MM.1S (cell line): ENCODE data around the gene FBXO47.

Experiments
- DNase-seq: peaks from one replicate; pipeline ENCODE4 v3.0.0-alpha.2; 2015
- H2AFZ ChIP-seq: fragments of 300-600 bp; sonication (generic); 2 replicates; pipeline ENCODE4 v1.6.0; 2016; ENCODE audit warnings: antibody characterized with exemption, low read length
- H3F3A ChIP-seq: fragments of 300-600 bp; sonication (generic); 2 replicates; pipeline ENCODE4 v1.6.1; 2016; ENCODE audit warnings: mild to moderate bottlenecking, antibody characterized with exemption, low read length, moderate library complexity, mixed read lengths; ENCODE audit not compliant: insufficient read depth
- H3K27ac ChIP-seq: fragments of 300-600 bp; sonication (generic); 2 replicates; pipeline ENCODE4 v1.5.1; 2016; ENCODE audit warnings: mild to moderate bottlenecking, low read length
- H3K27me3 ChIP-seq: fragments of 300-600 bp; sonication (generic); replicated peaks from 2 replicates; pipeline ENCODE4 v1.6.0; 2016; ENCODE audit warnings: low read length; ENCODE audit not compliant: insufficient read depth
- H3K36me3 ChIP-seq: fragments of 300-600 bp; sonication (generic); replicated peaks from 2 replicates; pipeline ENCODE4 v1.6.1; 2016; ENCODE audit warnings: mild to moderate bottlenecking, low read length, mixed read lengths; ENCODE audit not compliant: insufficient read depth
- H3K4me1 ChIP-seq: fragments of 300-600 bp; sonication (generic); 2 replicates; pipeline ENCODE4 v1.6.1; 2016; ENCODE audit warnings: low read length, mixed read lengths
- H3K4me2 ChIP-seq: fragments of 300-600 bp; sonication (generic); 2 replicates; pipeline ENCODE4 v1.6.0; 2016; ENCODE audit warnings: low read depth, low read length
- H3K4me3 ChIP-seq: fragments of 300-600 bp; sonication (generic); 2 replicates; pipeline ENCODE4 v1.5.1; 2016; ENCODE audit warnings: low read length, mixed read lengths
- H3K79me2 ChIP-seq: fragments of 300-600 bp; sonication (generic); 2 replicates; pipeline ENCODE4 v1.6.1; 2016; ENCODE audit warnings: mixed run types, low read length, mixed read lengths
- H3K9ac ChIP-seq: fragments of 300-600 bp; sonication (generic); 2 replicates; pipeline ENCODE4 v1.6.1; 2016; ENCODE audit warnings: low read length, mixed read lengths
- H3K9me2 ChIP-seq: fragments of 300-600 bp; sonication (generic); replicated peaks from 2 replicates; pipeline ENCODE4 v1.6.1; 2016; ENCODE audit warnings: mild to moderate bottlenecking, low read length, mixed read lengths; ENCODE audit not compliant: insufficient read depth
- H3K9me3 ChIP-seq: fragments of 300-600 bp; sonication (generic); replicated peaks from 2 replicates; pipeline ENCODE4 v1.6.1; 2016; ENCODE audit warnings: mild to moderate bottlenecking, low read length, mixed read lengths; ENCODE audit not compliant: insufficient read depth
- H4K20me1 ChIP-seq: fragments of 300-600 bp; sonication (generic); 2 replicates; pipeline ENCODE4 v1.6.1; 2016; ENCODE audit warnings: mild to moderate bottlenecking, low read length, moderate library complexity, mixed read lengths; ENCODE audit not compliant: insufficient read depth
- CTCF ChIP-seq: fragments of 300-600 bp; sonication (generic); IDR thresholded peaks from 2 replicates; pipeline ENCODE4 v1.5.1; 2016; ENCODE audit warnings: antibody characterized with exemption, low read length, mixed read lengths
- EZH2 ChIP-seq: fragments of 300-600 bp; sonication (generic); optimal IDR thresholded peaks from 2 replicates; pipeline ENCODE3; 2017; ENCODE audit warnings: low read depth, mild to moderate bottlenecking, antibody characterized with exemption, low read length, mixed read lengths
- EZH2phosphoT487 ChIP-seq: fragments of 300-600 bp; sonication (generic); IDR thresholded peaks from 2 replicates; pipeline ENCODE4 v1.6.1; 2018; ENCODE audit warnings: antibody characterized with exemption, low read length

Gene FBXO47

GRCh38 chr17:38894276-38894675 is 72.9 kb downstream of the FBXO47 start:
- no peaks in the 10 kb centered on the region for H4K20me1 ChIP-seq
- H3K79me2 ChIP-seq, result peaks cover 31% of the 10 kb centered on the region
- DNase-seq, result no peak
- H3K27ac ChIP-seq, result no peak overlapping the region
- H3K9ac ChIP-seq, result no peak overlapping the region
- peaks cover 30% of the 10 kb centered on the region for H3K4me1 ChIP-seq
- peaks cover 15% of the 10 kb centered on the region for H3F3A ChIP-seq
- H3K36me3 ChIP-seq, result no peaks in the 10 kb centered on the region
- no peaks in the 10 kb centered on the region for H3K27me3 ChIP-seq
- H2AFZ ChIP-seq, result no peak overlapping the region
- TF ChIP-seq EZH2, result no peak
- TF ChIP-seq CTCF, result no peak
- TF ChIP-seq EZH2phosphoT487, result no peak
- H3K9me3 ChIP-seq, result no peaks in the 10 kb centered on the region
- no peak overlapping the region for H3K4me2 ChIP-seq
- no peaks in the 10 kb centered on the region for H3K9me2 ChIP-seq
- H3K4me3 ChIP-seq, result no peak overlapping the region

- H3K27ac ChIP-seq, result no peak overlapping the region
- no peaks in the 10 kb centered on the region for H3K36me3 ChIP-seq
- H3F3A ChIP-seq, result peaks cover 15% of the 10 kb centered on the region
Measured at GRCh38 chr17:38893607-38894006, 73.6 kb downstream of the FBXO47 start.

GRCh38 chr17:38893113-38893512 is 74.1 kb downstream of the FBXO47 start:
- Histone ChIP-seq H3K9me2 (no peaks in the 10 kb centered on the region), H3K4me2 (no peak overlapping the region), H3K9me3 (no peaks in the 10 kb centered on the region), H3K4me1 (peaks cover 19% of the 10 kb centered on the region), H3K9ac (no peak overlapping the region), H2AFZ (no peak overlapping the region), H3F3A (peaks cover 10% of the 10 kb centered on the region), H3K27ac (no peak overlapping the region), H3K36me3 (no peaks in the 10 kb centered on the region), H3K79me2 (peaks cover 38% of the 10 kb centered on the region), H4K20me1 (no peaks in the 10 kb centered on the region), H3K4me3 (no peak overlapping the region), H3K27me3 (no peaks in the 10 kb centered on the region)
- no peak for TF ChIP-seq EZH2
- TF ChIP-seq CTCF, result no peak
- TF ChIP-seq EZH2phosphoT487, result no peak
- DNase-seq, result no peak

More at GRCh38 chr17:38893607-38894006, 73.6 kb downstream of the FBXO47 start:
- Histone ChIP-seq H3K9ac (no peak overlapping the region), H3K4me1 (peaks cover 23% of the 10 kb centered on the region), H3K79me2 (peaks cover 33% of the 10 kb centered on the region), H3K4me3 (no peak overlapping the region), H3K9me2 (no peaks in the 10 kb centered on the region), H2AFZ (no peak overlapping the region), H3K9me3 (no peaks in the 10 kb centered on the region), H3K27me3 (no peaks in the 10 kb centered on the region), H3K4me2 (no peak overlapping the region), H4K20me1 (no peaks in the 10 kb centered on the region)
- no peak for DNase-seq
- TF ChIP-seq EZH2, result no peak
- no peak for TF ChIP-seq CTCF
- no peak for TF ChIP-seq EZH2phosphoT487
